ENCODE measurements around the gene STK24.
A peak's percentile ranks its signal among the peaks of the same experiment; 100 is the strongest.

STK24 gene

DNA sequence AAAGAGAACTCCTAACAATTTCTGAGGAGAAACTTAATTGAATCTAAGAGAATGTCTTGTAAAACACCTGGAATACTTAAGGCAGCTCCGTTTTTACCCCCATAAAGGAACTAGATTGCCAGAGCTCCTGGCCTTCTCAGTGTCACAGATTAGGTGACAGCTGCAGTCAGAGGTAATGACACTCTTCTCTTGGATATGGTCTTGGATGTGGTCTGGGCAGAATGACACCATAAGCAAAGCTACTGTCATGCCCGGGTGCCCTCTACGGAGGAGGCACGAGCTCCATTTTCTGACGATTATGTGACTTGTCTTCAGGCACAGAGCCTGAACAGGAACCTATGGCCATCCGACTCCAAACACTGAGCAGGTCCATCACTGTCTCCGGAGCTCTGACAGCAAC lies 46.7 kb downstream of the STK24 start:
- DNase-seq = no peak

DNA sequence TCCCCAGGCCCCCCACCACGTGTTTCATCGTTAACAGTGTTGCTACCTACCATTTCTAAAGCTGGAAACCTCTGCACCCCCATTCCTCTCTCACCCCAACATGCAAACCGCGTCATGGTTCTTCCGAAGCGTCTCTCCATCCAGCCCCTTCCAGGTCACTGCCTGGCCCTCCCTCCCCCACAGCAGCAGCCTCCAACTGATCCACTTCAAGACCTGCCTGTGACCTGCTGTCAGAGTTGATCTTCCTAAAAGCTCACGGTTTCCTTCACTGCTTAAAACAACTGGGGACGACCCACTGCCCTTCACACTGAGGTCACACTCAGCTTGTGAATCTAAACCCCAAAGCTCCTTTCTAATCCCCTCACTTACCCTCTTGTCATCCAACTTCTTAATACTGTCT lies 47.7 kb downstream of the STK24 start:
- DNase-seq = no peak

DNA sequence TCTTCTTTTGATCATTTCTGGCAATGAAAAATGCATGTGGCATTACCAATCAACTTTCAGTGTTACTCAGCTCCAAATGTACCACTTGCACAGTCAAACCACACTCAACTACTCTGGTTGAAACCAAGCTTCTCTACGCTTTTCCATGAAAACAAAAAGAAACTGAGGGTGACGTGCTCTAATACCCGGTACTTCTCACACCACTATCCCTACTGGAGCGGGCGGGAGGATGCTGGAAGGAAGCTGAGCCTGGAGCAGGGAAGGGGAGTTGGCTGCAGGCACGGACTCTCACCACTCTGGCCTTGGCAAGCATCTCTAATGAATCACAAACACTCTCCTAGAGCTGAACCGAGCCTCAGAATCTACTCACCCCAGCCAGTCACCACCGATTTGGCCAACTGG lies 48.2 kb downstream of the STK24 start:
- DNase-seq = no peak

DNA sequence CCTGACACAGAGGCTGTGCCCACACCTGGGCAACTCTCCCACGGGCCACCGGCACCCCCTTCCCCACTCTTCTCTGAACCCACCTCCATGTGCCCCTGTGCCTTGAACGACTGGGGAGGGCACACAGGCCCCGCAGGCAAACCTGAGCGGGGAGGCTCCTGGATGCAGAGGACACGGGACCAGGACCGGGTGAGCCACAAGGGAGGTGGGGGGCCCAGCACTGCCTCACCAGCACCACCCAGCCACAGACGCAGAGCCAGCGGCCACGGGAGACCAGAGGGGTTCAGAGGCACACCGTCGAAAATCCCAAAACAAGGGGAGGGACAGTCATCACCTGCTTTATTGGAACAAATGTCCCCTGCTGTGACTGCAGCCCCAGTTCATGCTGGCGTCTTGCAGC lies 49.4 kb downstream of the STK24 start:
- no peak for DNase-seq

DNA sequence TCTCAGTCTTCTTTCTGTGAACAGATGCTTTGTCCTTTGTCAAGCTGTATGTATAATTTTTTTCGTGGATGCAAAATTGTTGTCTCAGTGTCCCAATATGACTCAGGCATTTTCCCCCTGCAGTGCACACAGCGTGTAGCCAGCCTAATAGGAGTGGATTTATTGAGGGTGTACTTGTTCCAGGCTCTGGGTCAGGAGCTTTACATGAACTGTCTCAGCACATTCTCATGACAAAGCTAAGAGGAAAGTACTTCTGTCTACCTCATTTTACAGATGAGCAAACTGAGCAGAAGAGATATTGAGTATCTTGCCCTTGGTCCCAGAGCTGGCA lies 50.8 kb downstream of the STK24 start:
- DNase-seq = no peak

DNA sequence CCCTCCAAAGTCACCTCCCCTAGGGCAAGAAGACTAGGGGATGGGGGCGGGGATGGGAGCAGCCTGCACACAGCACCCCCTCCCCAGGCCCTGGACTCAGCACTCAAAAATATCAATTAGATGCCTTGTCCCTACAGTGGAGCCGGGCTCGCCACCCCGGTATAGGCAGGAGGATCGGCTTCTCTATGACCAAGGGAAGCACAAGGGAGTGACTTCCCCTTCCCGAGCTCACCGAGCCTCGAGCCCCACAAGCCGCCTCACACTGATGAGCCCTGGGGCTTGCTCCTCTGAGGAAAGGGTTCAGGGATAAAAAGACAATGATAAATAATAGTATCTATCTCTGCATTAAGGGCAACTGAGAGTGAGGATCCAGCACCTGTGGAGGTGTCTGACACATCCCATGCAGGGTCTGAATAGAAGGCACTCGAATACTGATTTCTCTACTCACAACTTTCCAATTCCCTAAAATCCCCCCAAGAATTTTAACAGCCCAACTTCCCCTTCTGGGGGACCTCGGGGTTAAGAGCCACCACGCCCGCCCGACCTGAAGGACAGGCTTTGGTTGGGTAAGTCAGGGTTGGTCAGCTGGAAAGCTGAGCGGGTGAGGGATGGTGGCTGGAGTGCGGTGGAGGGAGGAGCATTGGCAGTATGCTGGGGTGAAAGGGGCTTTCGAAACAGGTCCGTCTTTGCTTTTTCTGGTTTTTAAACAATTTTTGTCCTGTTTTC lies 51.3 kb downstream of the STK24 start:
- no peak for DNase-seq

DNA sequence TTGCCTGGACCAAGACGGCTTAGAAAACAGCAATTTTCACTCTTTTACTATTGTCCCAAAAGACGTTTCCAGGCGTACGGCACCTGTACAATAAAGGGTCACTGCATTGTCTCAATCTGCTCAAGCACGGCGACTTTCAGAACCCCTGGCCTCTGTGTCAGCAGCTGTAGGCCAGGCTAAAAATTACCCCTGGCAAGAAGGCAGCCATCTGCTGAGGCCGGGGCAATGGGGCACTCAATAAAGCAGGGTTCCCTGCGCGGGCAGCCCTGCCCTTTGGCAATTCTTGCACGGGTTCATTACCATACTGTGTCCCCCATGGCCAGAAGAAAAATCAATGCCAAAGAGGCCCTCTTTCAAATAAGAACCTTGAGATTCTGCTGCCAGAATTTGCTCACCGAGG lies 52.1 kb downstream of the STK24 start:
- no peak for DNase-seq

DNA sequence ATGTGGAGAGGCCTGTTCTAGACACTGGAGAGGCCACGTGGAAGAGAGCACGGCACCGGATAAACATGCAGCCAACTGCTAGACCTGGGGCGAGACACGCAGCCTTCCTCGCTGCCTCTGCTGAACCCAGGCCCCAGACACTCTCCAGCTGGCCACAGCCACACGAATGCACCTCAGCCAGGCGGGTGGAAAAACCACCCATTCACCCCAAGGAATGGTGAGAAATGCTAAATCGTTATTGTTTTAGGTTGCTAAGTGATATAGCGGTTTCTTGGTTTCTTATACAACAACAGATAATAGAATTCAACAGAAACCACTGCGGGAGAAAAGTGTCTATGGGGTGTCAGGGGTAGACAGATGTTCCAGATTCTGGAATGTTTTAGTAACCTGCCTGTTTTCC lies 52.5 kb downstream of the STK24 start:
- DNase-seq = no peak

DNA sequence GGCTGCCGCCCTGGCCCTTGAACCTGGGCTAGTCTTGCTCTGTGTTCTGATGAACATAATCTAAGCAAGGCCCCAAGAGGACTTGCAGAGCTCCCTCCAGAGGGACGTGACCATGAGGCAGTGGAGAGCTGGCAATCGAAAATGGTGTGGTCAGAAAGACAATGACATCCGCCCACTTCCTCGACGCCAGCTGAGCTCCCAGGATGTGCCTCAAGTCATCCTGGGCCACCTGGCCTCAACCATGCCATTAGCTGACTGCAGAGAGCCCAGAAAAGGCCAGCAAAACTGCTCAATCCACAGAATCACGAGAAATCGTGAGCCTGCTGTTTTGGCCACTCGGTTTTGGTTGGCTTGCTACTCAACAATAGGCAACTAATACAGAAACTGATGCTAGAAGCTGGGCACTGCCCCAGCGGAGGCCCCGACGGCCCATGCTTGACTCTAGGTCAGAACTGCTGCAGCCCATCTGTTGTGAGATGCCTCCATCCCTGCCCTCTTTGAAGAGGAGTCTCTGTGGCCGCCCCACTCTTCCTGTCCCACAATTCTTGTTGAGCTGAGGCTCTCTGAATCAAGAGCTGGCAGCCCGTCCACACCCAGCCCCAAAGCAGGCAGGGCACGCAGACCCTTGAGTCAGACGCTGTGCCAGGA lies 53.3 kb downstream of the STK24 start:
- DNase-seq = no peak

DNA sequence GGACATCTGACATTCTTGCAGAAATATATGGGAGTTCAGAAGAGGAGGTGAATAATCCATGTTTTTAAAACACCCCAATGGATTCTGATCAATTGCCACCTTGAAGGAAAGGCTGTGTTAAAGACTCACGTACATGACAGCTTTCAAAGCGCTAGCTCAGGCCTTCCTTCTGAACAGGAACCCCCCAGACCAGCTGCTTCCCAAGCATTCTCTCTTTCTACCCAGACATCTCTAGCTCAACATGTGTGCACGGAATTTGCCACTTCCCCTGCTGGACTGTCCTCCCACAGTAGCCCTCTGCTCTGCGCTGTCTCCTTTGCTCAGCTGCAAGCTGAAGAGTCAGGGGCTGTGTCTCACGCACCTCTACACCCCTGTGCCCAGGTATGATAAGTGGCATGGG lies 54.5 kb downstream of the STK24 start:
- no peak for DNase-seq

DNA sequence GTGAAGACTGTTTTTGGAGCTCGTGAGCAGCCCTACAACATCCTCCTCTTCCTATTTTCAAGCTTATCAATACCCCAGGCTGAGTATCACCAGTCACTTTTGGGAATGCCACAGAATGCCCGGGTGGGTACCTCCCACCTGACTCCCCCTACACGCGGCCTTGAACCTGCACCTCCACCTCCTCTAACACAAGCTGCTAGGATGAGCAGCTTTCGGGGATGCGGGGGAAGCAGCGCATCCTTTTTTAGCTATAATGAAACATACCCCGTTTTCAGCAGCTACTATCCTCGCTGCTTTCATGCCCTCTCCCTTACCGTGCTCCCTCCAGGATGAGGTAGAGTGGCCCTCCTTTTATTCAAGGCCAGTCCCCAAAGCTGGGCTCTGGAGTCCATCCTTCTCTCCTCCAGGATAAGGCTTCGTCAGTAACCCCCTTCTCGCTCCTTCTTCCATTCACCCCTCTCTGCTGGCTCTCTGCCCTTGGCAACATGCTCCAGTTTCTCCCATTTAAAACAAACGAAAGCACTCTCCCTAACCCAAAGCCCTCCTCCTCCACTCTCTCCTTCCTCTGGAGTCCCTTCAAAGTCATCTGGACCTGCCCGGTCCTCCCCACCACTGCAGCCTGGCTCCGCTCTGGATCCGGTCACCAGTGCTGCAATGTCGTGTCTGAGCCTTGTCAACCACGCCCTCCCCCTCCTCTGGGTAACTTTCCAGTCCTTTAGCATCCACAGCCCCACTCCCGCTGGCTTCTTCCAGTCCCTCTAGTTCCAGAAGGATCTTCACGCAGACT lies 55.3 kb downstream of the STK24 start:
- DNase-seq = no peak

DNA sequence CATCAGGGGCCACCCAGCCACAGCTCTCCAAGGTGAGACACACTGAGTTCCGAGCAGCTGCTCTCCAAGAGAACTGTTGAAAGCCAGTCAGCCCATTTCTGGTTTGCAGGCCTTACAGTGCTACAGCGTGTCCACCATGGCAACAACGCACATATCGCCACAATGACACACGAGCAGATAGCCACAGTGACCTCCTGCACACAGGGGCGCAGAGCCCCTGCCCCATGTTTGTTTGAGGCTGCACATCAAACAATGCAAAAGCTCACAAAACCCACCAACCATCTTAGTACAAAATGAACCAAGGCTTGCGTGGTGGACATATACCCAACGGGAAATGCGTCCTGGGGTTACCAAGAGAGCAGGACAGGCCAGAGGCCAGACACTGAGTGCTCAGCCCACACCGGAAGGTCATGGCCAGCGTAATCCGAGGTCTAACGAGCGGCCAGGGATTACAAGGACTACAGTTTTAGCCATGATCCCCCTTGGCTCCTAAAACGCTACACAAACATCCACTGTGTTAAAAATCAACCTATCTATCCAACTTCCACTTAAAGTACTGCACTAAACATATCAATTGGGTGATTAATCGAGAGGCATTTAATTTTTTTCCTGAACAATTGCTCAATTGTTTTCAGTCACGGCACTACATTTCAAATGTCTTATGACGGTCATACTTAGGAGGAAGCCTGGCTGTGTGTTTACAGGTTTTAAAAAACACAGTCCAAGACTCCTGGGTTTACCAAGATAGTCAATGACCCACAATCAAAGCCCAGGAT lies 56.0 kb downstream of the STK24 start:
- no peak for DNase-seq

DNA sequence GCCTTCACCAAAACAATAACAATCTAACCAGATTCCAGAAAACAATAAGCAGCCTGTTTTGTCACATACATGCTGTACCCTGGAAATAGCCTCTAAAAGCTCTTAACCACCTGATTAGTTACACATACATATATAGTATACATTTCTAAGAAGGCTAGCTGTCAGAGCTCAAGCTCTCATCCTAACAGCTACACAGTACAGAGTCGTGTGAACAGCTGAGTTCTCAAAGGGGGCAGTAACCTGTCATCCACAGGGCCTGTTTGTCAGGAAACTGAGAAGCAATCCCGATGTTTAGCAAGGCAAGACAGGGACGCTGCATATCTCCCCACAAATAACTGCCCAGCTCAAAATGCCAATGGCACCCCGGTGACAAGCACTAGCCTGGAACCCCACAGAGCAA lies 56.9 kb downstream of the STK24 start:
- no peak for DNase-seq

DNA sequence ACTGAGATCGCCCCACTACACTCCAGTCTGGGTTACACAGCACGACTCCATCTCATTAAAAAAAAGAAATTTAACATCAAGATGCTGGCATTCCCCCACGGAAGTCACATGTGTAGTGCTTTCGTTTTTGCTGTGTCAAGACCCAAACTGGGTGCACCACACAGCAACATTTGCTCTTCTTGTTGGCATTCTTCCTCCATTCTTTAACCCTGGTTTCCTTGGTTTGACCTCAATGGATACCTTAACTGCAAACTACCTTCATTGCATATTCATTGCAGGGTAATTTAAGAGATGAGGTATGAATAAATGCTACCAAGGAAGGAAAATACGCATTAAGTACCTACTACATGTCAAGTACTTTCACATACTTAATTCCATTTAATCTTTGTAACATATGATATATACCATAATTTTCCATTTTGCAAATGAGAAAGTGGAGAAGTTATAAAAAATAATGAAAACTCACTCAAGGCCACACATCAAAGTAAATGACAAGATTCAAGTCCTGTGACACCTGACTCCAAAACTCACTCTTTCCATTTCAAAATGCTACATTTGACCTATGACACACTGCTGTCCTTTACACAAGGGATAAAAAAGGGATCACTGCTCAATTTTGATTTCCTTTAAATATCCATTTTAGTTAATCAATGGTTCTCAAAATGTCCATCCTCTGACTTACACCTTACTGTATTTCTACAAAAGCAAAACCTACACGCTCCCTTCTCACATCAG lies 59.2 kb downstream of the STK24 start:
- peak in 1 of 6 experiments; percentile 9 for DNase-seq

DNA sequence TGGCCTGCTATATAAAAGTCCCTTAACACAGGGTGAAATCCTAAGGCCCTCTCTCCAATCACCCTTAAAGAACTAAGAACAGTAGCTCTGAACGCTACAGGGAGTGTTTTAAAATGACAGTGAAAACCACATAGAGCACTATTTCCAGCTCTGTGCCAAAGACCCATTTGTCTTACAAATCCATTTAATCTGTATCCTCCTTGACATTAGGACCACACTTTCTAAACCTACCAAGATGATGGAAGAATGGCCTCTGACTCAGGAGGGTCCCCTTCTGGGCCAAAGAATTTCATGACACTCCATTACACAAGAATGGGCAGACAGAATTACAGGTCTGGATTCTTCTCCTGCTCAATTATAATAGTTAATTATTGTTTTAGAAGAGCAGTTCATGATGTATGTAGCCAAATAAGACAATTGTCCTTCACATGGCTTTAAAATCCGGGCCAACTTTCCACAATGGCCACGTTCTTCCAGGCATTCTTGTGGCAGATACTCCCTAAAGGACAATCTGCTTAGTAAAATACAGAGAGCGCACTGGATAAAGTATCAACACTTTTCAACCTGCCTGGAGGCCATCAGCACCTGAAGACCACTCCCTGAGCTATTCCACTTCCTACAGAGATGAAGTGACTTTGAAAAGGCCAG lies 61.0 kb downstream of the STK24 start:
- DNase-seq = no peak

DNA sequence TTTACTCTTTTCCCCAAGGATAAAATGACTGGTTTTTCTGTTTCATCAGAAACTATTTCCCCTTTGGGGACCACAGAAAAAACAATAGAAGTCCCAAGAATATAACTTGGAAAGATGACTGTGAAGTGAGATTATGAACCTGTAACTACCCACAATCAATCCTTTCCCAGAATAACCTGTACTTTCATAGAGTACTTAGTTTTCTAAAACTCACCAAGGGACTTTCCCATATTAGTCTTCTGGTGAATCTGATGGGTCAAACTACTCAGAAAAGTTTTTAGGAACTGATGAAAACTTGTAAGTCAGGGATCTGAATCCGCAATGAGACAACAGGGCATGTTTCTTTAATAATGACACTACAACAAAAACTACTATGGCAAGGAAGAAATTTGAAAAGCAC lies 62.6 kb downstream of the STK24 start:
- DNase-seq = no peak

DNA sequence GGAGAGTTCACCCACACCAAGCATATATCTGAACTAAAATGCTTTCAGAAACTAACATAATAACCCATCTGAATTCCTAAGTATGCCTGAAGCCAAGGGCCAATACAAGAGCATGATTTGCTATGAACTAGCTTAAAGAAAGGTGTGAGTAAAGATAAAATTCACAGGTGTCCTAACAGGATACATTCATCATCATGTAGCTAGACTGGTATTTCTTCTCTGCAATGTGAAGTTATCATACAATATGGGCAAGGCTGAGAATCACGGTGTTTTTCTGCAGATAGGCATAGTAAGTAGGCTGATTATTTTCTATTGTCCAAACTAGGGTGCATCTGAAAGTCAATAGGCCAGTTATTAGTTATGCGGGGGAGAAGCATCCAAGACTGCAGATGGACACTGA lies 63.1 kb downstream of the STK24 start:
- no peak for DNase-seq

DNA sequence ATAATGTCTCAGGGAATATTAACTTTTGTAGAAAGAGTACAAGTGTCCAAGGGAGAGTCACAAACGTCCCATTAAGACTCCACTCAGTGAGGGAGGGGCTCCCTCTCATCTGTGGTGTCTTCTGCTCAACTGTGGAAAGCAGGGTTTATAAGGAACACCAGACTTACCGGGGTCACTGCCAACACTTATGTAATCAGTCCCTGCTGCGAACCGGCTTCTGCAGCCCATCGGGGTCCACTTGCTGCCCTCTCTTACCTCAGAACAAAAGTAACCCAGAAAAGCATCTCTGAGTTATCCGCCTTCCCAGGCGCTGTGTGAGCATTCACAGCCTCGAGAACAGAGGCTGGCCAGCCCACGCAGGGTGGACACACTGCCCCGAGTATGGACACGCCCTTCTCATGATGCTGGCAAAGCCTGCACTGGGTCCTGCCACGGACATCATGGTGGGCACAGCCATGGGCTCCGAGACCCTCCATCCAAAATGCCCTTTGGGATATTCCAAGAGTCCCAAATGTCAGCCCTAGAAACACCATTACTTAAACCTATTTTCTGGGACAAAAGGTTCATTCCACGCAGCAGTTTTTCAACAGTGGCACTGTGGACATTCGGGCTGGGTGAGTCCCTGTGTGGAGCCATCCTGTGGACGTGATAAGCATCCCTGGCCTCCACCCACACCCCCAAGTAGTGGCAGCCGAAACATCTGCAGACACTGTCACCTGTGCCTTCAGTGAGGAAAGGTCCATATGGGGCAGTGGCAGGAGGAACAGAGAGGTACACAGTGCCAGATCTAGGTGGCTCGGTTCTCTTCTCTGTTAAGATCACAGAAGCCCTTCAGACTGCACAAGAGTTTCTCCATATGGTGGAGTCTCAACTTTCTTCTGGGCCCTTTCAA lies 63.9 kb downstream of the STK24 start:
- DNase-seq = no peak

DNA sequence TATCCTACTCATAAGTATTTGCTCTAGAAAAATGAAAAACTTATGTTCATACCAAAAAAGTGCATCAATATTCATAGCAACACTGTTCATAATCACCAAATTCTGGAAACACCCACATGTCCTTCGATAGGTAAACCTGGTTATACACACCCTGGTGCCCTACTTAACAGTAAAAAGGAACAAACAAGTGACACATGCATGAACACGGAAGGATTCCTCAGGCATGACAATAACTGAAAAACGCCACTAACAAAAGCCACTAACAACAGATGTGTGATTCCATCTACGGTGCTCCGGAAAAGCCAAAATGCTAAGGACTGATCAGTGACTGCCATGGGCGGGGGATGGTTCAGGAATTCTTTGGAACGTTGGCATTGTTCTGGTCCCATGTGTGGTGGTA lies 65.5 kb downstream of the STK24 start:
- no peak for DNase-seq

DNA sequence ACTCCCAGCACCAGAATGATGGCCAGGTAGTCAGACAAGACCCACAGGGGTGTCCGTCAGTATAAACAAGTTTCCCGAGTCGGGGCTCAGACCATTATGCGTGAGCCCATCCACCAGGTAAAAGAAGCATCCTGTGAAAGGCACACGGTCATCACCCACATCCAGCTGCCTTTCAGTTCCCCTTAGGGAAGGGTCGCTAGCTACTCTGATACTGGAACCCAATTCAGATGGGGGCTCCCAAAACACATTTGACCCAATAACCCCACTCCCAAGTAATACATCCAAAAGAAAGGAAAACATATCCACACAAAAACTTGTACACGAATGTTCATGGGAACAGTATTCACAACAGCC lies 66.8 kb downstream of the STK24 start:
- DNase-seq = no peak

All from stimulated activated naive CD4-positive, alpha-beta T cell (primary cell).